H1 (cell line): ENCODE results near the gene FUT2. TPM values are rescaled to one million over a fixed set of nuclear protein-coding genes. Genes with fewer than 3 reads are reported as not detected.

ENCODE experiments used
- CTCF ChIA-PET: fragments of 300-600 bp; sonication (Branson Sonifier 250); formaldehyde crosslinking; loops from one replicate; lab custom pipeline; 2021; ENCODE audit not compliant: partially characterized antibody; lab: Charles Lee
- POLR2A ChIA-PET: fragments of 300-600 bp; sonication (Branson Sonifier 250); formaldehyde crosslinking; loops from one replicate; lab custom pipeline; 2021; ENCODE audit warnings: inconsistent platforms; ENCODE audit not compliant: partially characterized antibody; lab: Charles Lee
- DNase-seq, 2 experiments: peaks; one replicate each; pipeline versions ENCODE4 v3.0.0 to v3.0.0-alpha.2; 2010 to 2022; ENCODE audit warnings: low spot score in 2 of 2, low read depth in 1 of 2, mixed read lengths in 1 of 2
- FAIRE-seq: peaks from 2 replicates; lab custom pipeline; 2011; peaks lifted over from hg19 to GRCh38; lab: Jason Lieb, UNC
- H2AFZ ChIP-seq: 2 replicates; pipeline ENCODE4 v1.8.1; 2012; ENCODE audit warnings: low read length, inconsistent platforms
- H2AK5ac ChIP-seq: 2 replicates; pipeline ENCODE4 v1.6.1; 2013; ENCODE audit warnings: low read depth, low read length
- H2BK120ac ChIP-seq: replicated peaks from 2 replicates; pipeline ENCODE3; 2013; ENCODE audit warnings: low read depth, low read length, inconsistent platforms
- H2BK12ac ChIP-seq: 2 replicates; pipeline ENCODE4 v1.6.1; 2013; ENCODE audit warnings: low read depth, low read length
- H2BK15ac ChIP-seq: 2 replicates; pipeline ENCODE4 v1.6.1; 2013; ENCODE audit warnings: low read length
- H2BK20ac ChIP-seq: 2 replicates; pipeline ENCODE4 v1.6.1; 2013; ENCODE audit warnings: low read length
- H2BK5ac ChIP-seq: 2 replicates; pipeline ENCODE4 v1.6.1; 2013; ENCODE audit warnings: low read depth, low read length
- H3K14ac ChIP-seq: 2 replicates; pipeline ENCODE4 v1.6.1; 2013; ENCODE audit warnings: inconsistent platforms; ENCODE audit not compliant: insufficient read length
- H3K18ac ChIP-seq: 2 replicates; pipeline ENCODE4 v1.6.1; 2013; ENCODE audit warnings: low read length; ENCODE audit errors: extremely low read depth
- H3K23ac ChIP-seq: 2 replicates; pipeline ENCODE4 v1.6.1; 2013; ENCODE audit warnings: inconsistent platforms; ENCODE audit not compliant: insufficient read length
- H3K23me2 ChIP-seq: 2 replicates; pipeline ENCODE4 v1.6.1; 2013; ENCODE audit warnings: low read depth, low read length
- H3K27ac ChIP-seq: 2 replicates; pipeline ENCODE4 v1.6.1; 2011; ENCODE audit warnings: low read depth, low read length, inconsistent platforms
- H3K27me3 ChIP-seq, 4 experiments: replicated peaks in 1 of 4; 1 replicate in 1 of 4; 2 replicates in 3 of 4; pipeline versions ENCODE4 v1.6.1 to v1.8.1; 2011 to 2013; ENCODE audit warnings: low read length in 3 of 4, mild to moderate bottlenecking in 3 of 4, inconsistent platforms in 2 of 4, mixed read lengths in 2 of 4, moderate library complexity in 1 of 4; ENCODE audit not compliant: control insufficient read depth in 3 of 4, insufficient read depth in 3 of 4; ENCODE audit errors: extremely low read depth in 1 of 4
- H3K36me3 ChIP-seq, 4 experiments: 2 replicates each; pipeline versions ENCODE4 v1.6.1 to v1.8.1; 2011 to 2013; ENCODE audit warnings: mild to moderate bottlenecking in 4 of 4, low read length in 3 of 4, moderate library complexity in 2 of 4, control low read depth in 1 of 4, inconsistent platforms in 1 of 4; ENCODE audit not compliant: insufficient read depth in 4 of 4, control insufficient read depth in 2 of 4
- H3K4ac ChIP-seq: replicated peaks from 2 replicates; pipeline ENCODE3; 2013; ENCODE audit warnings: low read length, low read depth, mixed read lengths, inconsistent platforms; ENCODE audit not compliant: insufficient read length
- H3K4me1 ChIP-seq, 4 experiments: replicated peaks in 1 of 4; 1 replicate in 1 of 4; 2 replicates in 3 of 4; pipeline versions ENCODE4 v1.6.1 to v1.8.1; 2011 to 2013; ENCODE audit warnings: low read length in 3 of 4, inconsistent platforms in 2 of 4, mixed read lengths in 1 of 4; ENCODE audit not compliant: insufficient read depth in 4 of 4, control insufficient read depth in 3 of 4
- H3K4me2 ChIP-seq, 2 experiments: 2 replicates each; pipeline versions ENCODE4 v1.6.1 to v1.8.1; 2011 to 2013; ENCODE audit warnings: low read depth in 2 of 2, low read length in 2 of 2, control low read depth in 1 of 2, inconsistent platforms in 1 of 2, mild to moderate bottlenecking in 1 of 2; ENCODE audit not compliant: insufficient read depth in 1 of 2
- H3K4me3 ChIP-seq, 4 experiments: fragments of 200-600, 300-600 bp in 1 of 4; sonication (generic), shearing (Covaris generic), sonication (Bioruptor Twin) in 1 of 4; 2 replicates each; pipeline versions ENCODE4 v1.5.1 to v1.8.1; 2011 to 2016; ENCODE audit warnings: low read length in 4 of 4, low read depth in 3 of 4, control low read depth in 2 of 4, inconsistent platforms in 2 of 4, mild to moderate bottlenecking in 2 of 4, mixed read lengths in 1 of 4, moderate library complexity in 1 of 4; ENCODE audit not compliant: insufficient read depth in 2 of 4; ENCODE audit errors: extremely low read depth in 1 of 4
- H3K56ac ChIP-seq: replicated peaks from 2 replicates; pipeline ENCODE3; 2013; ENCODE audit warnings: low read depth, mild to moderate bottlenecking, mixed read lengths, low read length, inconsistent platforms; ENCODE audit not compliant: insufficient read length
- H3K79me1 ChIP-seq: 2 replicates; pipeline ENCODE4 v1.6.1; 2013; ENCODE audit warnings: low read depth, low read length, control low read depth
- H3K79me2 ChIP-seq, 2 experiments: 2 replicates each; pipeline versions ENCODE4 v1.6.1 to v1.8.1; 2012 to 2013; ENCODE audit warnings: low read length in 2 of 2, mild to moderate bottlenecking in 2 of 2, inconsistent platforms in 1 of 2; ENCODE audit not compliant: insufficient read depth in 2 of 2, control insufficient read depth in 1 of 2
- H3K9ac ChIP-seq, 4 experiments: replicated peaks in 1 of 4; 1 replicate in 1 of 4; 2 replicates in 3 of 4; pipeline versions ENCODE4 v1.6.1 to v1.8.1; 2011 to 2013; ENCODE audit warnings: low read depth in 3 of 4, low read length in 3 of 4, control low read depth in 2 of 4, mild to moderate bottlenecking in 2 of 4, moderate library complexity in 2 of 4, inconsistent platforms in 1 of 4; ENCODE audit errors: extremely low read depth in 1 of 4
- H3K9me3 ChIP-seq, 2 experiments: 2 replicates each; pipeline versions ENCODE4 v1.6.1 to v1.8.1; 2012 to 2013; ENCODE audit warnings: mild to moderate bottlenecking in 2 of 2, moderate library complexity in 2 of 2, control low read depth in 1 of 2, inconsistent platforms in 1 of 2, low read depth in 1 of 2, low read length in 1 of 2, mixed read lengths in 1 of 2; ENCODE audit not compliant: insufficient read depth in 2 of 2
- H4K20me1 ChIP-seq, 2 experiments: replicated peaks in 1 of 2; 2 replicates each; pipeline versions ENCODE3 to v1.8.1; 2011 to 2013; ENCODE audit warnings: inconsistent platforms in 2 of 2, low read length in 2 of 2, mild to moderate bottlenecking in 1 of 2; ENCODE audit not compliant: insufficient read depth in 2 of 2, control insufficient read depth in 1 of 2
- H4K5ac ChIP-seq: 2 replicates; pipeline ENCODE4 v1.6.1; 2013; ENCODE audit warnings: low read length, low read depth, mixed read lengths, inconsistent platforms; ENCODE audit not compliant: insufficient read length
- H4K8ac ChIP-seq: 2 replicates; pipeline ENCODE4 v1.8.0; 2013; ENCODE audit warnings: mild to moderate bottlenecking, moderate library complexity, low read length, inconsistent platforms; ENCODE audit not compliant: insufficient read depth; ENCODE audit errors: extremely low read depth
- H4K91ac ChIP-seq: replicated peaks from 2 replicates; pipeline ENCODE3; 2013; ENCODE audit warnings: low read length, mixed read lengths, inconsistent platforms; ENCODE audit not compliant: insufficient read length
- ASH2L ChIP-seq: fragments of 200-600, 300-600 bp; sonication (generic); IDR thresholded peaks from one replicate; pipeline ENCODE4 v1.7.1; 2017; ENCODE audit warnings: low read length
- BCL11A ChIP-seq, 2 experiments: IDR thresholded peaks; one replicate each; pipeline ENCODE4 v1.6.1; 2011; ENCODE audit warnings: low read depth in 2 of 2, low read length in 2 of 2, mild to moderate bottlenecking in 2 of 2
- CTCF ChIP-seq, 3 experiments: IDR thresholded peaks; 1 replicate in 2 of 3; 2 replicates in 1 of 3; pipeline versions ENCODE4 v1.5.1 to v1.6.1; 2011; ENCODE audit warnings: low read length in 3 of 3, mild to moderate bottlenecking in 3 of 3, inconsistent platforms in 2 of 3, low read depth in 1 of 3, moderate library complexity in 1 of 3; ENCODE audit not compliant: insufficient read depth in 1 of 3; ENCODE audit errors: control extremely low read depth in 1 of 3
- HDAC2 ChIP-seq, 2 experiments: fragments of 300-600 bp in 1 of 2; sonication (generic) in 1 of 2; IDR thresholded peaks; 2 replicates each; pipeline ENCODE4 v1.6.1; 2011 to 2012; ENCODE audit warnings: low read depth in 2 of 2, low read length in 2 of 2, mild to moderate bottlenecking in 2 of 2, moderate library complexity in 2 of 2, borderline replicate concordance in 1 of 2, inconsistent platforms in 1 of 2
- KDM4A ChIP-seq: IDR thresholded peaks from one replicate; pipeline ENCODE4 v1.7.1; 2012; ENCODE audit warnings: low read depth, mild to moderate bottlenecking, moderate library complexity, low read length, inconsistent platforms; ENCODE audit not compliant: severe bottlenecking
- NANOG ChIP-seq: IDR thresholded peaks from 2 replicates; pipeline ENCODE4 v1.6.1; 2011; ENCODE audit warnings: low read length, low read depth, mild to moderate bottlenecking, inconsistent platforms; ENCODE audit not compliant: insufficient read depth, poor library complexity, severe bottlenecking
- SIX5 ChIP-seq: IDR thresholded peaks from 2 replicates; pipeline ENCODE4 v1.6.1; 2011; ENCODE audit warnings: mild to moderate bottlenecking, low read depth, low read length
- YY1 ChIP-seq: IDR thresholded peaks from 2 replicates; pipeline ENCODE4 v1.6.1; 2011; ENCODE audit warnings: low read depth, mild to moderate bottlenecking, low read length
- WGBS, 2 experiments: shearing (Covaris generic) in 1 of 2; methylation state at CpG; one replicate each; pipeline versions ENCODE4 v1.1.6 to v1.1.7; 2013 to 2015; ENCODE audit warnings: low lambda C conversion rate in 2 of 2, mixed read lengths in 2 of 2, inconsistent platforms in 1 of 2, low coverage in 1 of 2, missing lambda C conversion rate in 1 of 2; ENCODE audit not compliant: insufficient replicate concordance in 2 of 2, insufficient coverage in 1 of 2, insufficient read length in 1 of 2; ENCODE audit errors: extremely low coverage in 1 of 2, missing lambda C conversion rate in 1 of 2; 5-methylcytosine and 5-hydroxymethylcytosine counted together
- polyA plus RNA-seq, 7 experiments: library from polyadenylated mRNA; depleted of rRNA in 3 of 7; stranded (reverse) in 5 of 7; unstranded in 2 of 7; fragments of >200 nt in 5 of 7; fragments of 200-250 nt in 2 of 7; gene quantifications; 1 replicate in 5 of 7; 2 replicates in 1 of 7; 4 replicates in 1 of 7; pipeline versions ENCODE4 v1.2.1 to v1.2.3, GENCODE V29; 2011 to 2013; ENCODE audit warnings: missing spikeins in 2 of 7, mixed read lengths in 2 of 7
- total RNA-seq: library from RNA; stranded (reverse); fragmentation: NEBNext Ultra II Directional; extraction: Animal tissue kit (Norgen Biotek cat#: 25700); gene quantifications from 2 replicates; pipeline ENCODE4 v1.2.1, GENCODE V29; 2021

FUT2 gene
- total and polyA plus RNA-seq, 2 of the 8 experiments (the other 6 are each of a cell fraction or from before 2014, with no cell fraction given), result 5.0 to 5.6 TPM

- Histone ChIP-seq H3K56ac (no peak overlapping the region), H4K91ac (no peak overlapping the region), H3K14ac (no peak overlapping the region), H2BK5ac (peak overlapping the region; percentile 19; the same call in 1 of the 2 replicates), H3K27ac (no peak overlapping the region), H2BK120ac (no peak overlapping the region), H2BK12ac (no peak overlapping the region), H4K8ac (no peak overlapping the region), H3K27me3 (peaks cover 3 to 12% (median 9%) of the 10 kb centered on the region in 4 experiments; a peak in 6 of 7 replicates), H2AFZ (no peak overlapping the region; the same call in 1 of the 2 replicates), H2BK15ac (no peak overlapping the region), H3K18ac (0 out of 2 replicates have a peak overlapping the region, but pooled peaks have one; percentile 39), H2BK20ac (no peak overlapping the region), H3K9ac (0 out of 7 replicates have a peak overlapping the region, but pooled peaks of 1 of the 4 experiments have one; percentile 2), H3K36me3 (no peaks in the 10 kb centered on the region), H3K23ac (no peak overlapping the region), H2AK5ac (no peak overlapping the region), H4K5ac (peak overlapping the region; percentile 37), H3K4me2 (peak overlapping the region; percentile 64 to 84), H3K23me2 (peaks cover 10% of the 10 kb centered on the region; the same call in 1 of the 2 replicates), H3K4me1 (peaks cover 5 to 9% (median 9%) of the 10 kb centered on the region in 4 experiments), H3K79me2 (no peaks in the 10 kb centered on the region), H3K9me3 (no peaks in the 10 kb centered on the region), H3K4ac (no peak overlapping the region), H3K79me1 (no peaks in the 10 kb centered on the region), H3K4me3 (peak overlapping the region; percentile 47 to 72 (median 54)), H4K20me1 (no peaks in the 10 kb centered on the region)
- FAIRE-seq (peak; percentile 19), DNase-seq (peak in 1 of 2 experiments; percentile 88)
- POLR2A ChIA-PET, result interaction anchor here (0.6 to 4.4 kb wide), 5 partner anchors 9 to 98 kb away, joined by 3 to 16 read pairs (median 4); partner anchors contain the start of gene CA11
- 4% methylated on average over 38 of the region's 38 CpGs; no CpG with 5 or more reads in 1 of the 2 experiments for whole genome bisulfite sequencing, 2 experiments
- CTCF ChIA-PET, result interaction anchor here (1.0 to 2.2 kb wide), 4 partner anchors 8 to 90 kb away, joined by 3 to 10 read pairs (median 4); partner anchors contain the start of gene CA11
- TF ChIP-seq SIX5 (peak; percentile 73), CTCF (IDR thresholded peaks at IDR 0.05; ENCODE audit: control extremely low read depth in 1 of 3, insufficient read depth in 1 of 3, low read depth in 1 of 3, low read length in 3 of 3) (no peak), ASH2L (peak; percentile 52), BCL11A (IDR thresholded peaks at IDR 0.05; ENCODE audit: low read depth in 2 of 2, low read length in 2 of 2) (no peak), YY1 (peak; percentile 30; the same call in 1 of the 2 replicates), NANOG (peak; percentile 43), HDAC2 (IDR thresholded peaks at IDR 0.05; ENCODE audit: borderline replicate concordance in 1 of 2, low read depth in 2 of 2, low read length in 2 of 2) (no peak), KDM4A (peak; percentile 93)
Observed at GRCh38 chr19:48735031-48735615, 39.4 kb downstream of the FUT2 start.
